Suppressor macrophage treated with lipopolysaccharide for 1 hour (primary cell): ENCODE results near the gene RPRD2.
"Not testable (repeated sequence)": the region's sequence is repeated elsewhere in the genome, so short reads cannot be mapped to it uniquely, and the experiment has no call there.

ENCODE experiments used
- DNase-seq, 3 donors: peaks; one replicate each; pipeline ENCODE4 v3.0.0-alpha.2; 2020 to 2022

RPRD2 gene

DNA sequence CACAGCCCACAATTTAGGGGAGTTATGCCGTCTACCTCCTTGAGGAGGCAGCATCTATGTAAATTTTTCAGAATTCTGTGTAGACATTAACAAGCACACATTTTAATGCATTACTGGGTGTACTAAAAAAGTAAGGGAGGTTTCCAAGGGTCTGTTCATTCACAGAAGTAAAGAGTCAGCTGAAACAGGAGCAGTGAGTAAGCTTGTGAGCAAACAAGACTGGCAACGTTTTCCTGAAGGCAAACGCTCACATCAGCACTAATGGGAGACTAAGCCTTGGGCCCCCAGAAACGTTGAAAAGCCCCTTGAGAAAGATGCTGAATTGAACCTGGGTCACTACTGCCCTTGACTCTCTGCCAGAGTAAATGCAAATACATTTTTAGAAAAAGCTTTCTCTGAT is 25.7 kb downstream of the RPRD2 start:
- DNase-seq, result no peak

DNA sequence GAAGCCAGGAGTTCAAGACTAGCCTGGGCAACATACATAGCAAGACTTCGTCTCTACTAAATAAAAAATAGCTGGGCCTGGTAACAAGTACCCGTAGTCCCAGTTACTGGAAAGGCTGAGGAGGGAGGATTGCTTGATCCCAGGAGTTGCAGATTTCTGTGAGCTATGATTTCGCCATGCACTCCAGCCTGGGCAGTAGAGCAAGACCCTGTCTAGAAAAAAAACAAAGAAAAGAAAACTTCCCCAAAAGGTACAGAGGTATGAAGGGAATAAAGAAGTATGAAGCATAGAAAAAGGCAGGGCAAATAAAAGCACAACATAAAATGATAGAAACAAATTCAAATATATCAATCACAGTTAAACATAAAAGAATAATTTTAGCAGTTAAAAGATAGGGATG is 28.7 kb downstream of the RPRD2 start:
- DNase-seq, result no peak

DNA sequence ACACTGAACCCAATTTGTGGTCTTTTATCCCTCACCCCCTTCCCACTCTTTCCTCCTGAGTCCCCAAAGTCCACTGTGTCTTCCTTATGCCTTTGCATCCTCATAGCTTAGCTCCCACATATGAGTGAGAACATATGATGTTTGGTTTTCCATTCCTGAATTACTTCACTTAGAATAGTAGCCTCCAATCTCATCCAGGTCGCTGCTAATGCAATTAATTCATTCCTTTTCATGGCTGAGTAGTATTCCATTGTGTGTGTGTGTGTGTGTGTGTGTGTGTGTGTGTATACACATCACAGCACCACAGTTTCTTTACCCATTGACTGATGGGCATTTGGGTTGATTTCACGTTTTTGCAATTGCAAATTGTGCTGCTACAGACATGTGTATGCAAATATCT is 31.2 kb downstream of the RPRD2 start:
- not testable (repeated sequence) for DNase-seq

DNA sequence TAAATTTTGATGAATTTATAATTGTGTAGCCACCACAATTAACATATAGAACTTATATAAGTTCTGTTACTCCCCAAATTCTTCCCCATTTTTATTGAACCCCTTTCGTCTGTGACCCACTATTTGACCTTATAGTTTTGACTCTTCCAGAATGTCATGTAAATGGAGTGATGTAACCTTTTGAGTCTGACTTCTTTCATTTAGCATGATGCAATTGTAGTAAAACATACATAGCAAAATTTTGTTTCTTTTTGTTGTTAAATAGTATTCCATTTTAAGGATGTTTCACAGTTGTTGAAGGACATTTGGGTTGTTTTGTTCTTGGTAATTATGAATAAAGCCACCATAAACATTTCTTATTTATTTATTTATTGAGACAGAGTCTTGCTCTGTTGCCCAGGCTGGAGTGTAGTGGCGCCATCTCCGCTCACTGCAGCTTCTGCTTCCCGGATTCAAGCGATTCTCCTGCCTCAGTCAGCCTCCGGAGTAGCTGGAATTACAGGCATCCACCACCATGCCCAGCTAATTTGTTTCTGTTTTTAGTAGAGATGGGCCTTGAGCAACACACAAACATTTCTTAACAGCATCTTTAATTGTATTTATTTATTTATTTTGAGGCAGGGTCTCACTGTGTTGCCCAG is 33.6 kb downstream of the RPRD2 start:
- DNase-seq, result peak in 1 of 3 donors; percentile 24

DNA sequence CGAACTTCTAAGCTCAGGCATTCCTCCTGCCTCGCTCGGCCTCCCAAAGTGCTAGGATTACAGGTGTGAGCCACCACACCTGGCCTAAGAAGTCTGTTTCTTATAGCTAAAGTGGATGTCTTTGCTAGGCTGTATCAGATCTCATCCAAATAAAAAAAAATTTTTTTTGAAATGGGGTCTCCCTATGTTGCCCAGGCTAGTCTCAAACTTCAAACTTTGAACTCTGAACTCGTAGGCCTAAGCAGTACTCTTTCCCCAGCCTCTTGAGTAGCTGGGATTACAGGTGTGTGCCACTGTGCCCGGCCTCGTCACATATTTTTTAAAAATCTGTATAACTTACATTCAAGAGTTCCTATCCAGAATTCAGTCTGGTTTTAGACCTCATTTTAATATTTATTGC is 40.5 kb downstream of the RPRD2 start:
- DNase-seq, result no peak

DNA sequence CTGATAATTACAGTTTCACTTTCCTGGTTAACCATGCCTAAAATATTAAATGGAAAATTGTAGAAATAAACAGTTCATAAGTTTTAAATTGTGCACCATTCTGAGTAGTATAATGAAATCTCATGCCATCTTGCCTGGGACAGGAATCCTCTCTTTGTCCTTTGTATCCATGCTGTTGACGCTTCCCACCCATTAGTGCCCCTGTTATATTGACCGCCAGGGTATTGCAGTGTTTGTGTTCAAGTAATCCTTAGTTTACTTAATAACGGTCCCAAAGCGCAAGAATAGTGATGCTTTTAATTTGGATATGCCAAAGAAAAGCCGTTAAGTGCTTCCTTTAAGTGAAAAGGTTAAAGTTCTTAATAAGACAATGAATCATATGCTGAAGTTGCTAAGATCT is 41.7 kb downstream of the RPRD2 start:
- DNase-seq, result no peak

DNA sequence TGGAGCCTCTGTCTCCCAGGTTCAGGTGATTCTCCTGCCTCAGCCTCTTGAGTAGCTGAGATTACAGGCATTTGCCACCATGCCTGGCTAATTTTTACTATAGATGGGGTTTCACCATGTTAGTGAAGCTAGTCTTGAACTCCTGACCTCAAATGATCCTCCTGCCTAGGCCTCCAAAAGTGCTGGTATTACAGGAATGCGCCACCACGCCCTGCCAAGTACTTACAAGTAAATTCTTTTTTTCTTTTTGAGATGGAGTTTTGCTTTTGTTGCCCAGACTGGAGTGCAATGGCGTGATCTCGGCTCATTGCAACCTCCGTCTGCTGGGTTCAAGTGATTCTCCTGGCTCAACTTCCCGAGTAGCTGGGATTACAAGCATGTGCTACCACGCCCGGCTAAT is 42.5 kb downstream of the RPRD2 start:
- DNase-seq, result no peak

DNA sequence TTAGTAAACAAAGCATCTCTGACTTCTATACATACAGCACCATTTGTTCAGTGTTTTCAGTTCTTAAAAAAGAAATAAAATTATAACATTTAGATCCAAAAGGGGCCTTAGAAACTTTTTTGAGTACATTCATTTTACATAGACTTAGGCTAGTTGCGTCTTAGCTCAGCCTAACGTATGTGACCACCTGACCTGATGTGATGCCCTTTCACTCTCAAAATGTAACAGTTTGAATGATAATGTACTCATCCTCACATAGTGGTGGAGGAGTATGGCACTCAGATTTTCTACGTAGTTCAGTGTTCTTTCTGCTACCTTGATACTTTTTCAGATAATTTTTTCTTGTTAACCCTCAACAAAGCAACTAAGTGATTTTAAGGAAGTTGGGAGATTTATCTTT is 43.4 kb downstream of the RPRD2 start:
- DNase-seq, result no peak

DNA sequence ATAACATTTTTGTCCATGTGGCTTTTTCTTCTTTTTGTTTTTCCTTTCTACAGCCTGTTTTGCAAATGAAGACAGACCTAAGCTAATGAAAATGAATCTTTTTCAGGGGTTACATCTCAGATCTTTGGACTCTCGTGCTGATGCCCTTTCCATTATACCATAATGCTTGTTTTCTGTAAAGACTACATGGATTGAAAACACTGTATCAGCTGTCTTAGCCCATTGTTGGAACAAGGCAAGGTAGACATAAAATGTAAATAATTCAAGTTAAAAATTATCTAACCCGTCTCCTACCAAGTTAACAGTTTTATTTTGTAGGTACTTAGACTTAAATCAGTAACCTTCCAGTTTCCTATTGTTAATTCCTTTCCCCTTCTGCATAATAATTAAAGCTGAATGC is 44.9 kb downstream of the RPRD2 start:
- no peak for DNase-seq

DNA sequence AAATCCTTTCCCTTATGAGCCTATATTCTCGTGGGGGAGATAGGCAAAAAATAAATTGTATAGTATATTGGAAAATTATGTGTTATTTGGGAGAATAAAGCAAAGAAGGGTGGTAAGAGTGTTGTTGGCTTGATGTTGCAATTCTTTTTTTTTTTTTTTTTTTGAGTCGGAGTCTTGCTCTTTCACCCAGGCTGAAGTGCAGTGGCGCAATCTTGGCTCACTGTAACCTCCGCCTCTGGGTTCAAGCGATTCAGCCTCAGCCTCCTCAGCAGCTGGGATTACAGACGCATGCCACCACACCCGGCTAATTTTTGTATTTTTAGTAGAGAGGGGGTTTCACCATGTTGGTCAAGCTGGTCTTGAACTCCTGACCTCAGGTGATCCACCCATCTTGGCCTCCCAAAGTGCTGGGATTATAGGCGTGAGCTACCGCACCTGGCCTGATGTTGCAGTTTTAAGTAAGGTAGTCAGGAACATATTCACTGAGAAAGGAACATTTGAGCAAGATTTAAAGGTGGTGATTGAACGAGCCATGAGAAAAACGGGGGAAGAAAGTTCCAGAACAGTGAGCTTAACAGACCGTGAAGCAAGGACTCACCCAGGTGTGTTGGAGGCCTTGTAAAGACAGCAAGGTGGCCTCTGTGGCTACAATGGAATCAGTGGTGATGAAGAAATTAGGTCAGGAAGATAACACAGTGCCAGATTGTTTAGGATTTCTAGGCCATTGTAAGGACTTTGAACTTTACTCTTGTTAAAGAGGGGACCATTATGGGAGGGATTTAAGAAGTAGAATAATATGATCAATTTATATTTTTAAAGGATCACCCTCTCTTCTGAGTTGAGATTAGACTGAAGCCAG is 45.8 kb downstream of the RPRD2 start:
- peak; percentile 36 to 44 (median 42) for DNase-seq

DNA sequence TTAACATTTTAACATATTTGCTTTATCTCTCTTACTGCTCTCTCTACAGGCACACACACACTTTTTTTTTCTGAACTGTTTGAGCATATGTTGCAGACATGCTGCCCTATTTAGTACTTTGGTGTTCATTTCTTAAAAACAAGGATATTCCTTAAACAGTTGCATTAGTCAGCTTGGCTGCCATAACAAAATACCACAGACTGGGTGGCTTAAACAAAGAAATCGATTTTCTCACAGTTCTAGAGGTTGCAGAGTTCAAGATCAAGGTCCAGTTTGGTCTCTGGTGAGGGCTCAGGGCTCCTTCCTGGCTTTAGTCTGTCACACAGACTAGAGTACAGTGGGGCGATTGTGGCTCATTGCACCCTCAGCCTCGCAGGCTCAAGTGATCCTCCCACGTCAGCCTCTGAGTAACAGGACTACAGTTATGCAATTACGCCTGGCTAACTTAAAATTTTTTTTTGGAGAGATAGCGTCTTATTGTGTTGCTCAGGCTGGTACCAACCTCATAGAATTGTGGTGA is 46.7 kb downstream of the RPRD2 start:
- peak; percentile 81 to 84 (median 83) for DNase-seq

DNA sequence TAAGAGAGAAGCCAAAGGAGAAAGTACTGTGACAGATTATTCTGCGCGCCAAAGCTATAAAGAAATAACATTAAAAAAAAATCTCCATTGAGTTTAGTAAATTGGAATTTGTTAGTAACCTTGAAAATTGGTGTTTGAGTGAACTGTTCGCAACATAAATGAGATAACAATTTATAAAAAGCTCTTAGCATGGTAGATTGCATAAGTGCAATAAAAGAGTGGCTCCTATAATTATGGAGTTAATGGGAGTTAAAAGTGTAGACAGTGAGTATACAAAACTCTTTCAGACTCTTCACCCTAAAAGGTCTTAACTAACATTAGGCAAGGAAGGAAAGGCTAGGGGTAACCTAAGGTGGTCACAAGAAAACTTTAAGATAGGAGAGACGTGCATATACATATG is 50.6 kb downstream of the RPRD2 start:
- DNase-seq, result no peak

DNA sequence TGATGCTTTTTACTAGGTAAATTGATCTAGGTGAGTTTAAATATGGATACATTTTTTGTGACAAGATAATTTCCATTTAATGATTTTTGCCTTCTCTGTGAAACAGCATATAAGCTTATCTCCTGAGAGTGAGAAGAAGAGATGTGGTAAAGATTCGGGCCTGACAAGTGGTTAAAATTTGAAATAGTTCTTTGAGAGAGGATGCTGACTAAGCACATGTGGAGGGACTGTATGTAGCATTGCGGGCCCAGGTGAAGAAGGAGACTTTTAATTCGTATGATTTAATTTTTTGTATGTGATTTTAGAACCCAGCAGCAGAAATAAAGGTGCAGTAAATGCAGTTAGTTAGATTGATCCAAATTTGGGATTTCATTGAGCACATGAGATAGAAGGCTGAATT is 51.9 kb downstream of the RPRD2 start:
- DNase-seq, result no peak

DNA sequence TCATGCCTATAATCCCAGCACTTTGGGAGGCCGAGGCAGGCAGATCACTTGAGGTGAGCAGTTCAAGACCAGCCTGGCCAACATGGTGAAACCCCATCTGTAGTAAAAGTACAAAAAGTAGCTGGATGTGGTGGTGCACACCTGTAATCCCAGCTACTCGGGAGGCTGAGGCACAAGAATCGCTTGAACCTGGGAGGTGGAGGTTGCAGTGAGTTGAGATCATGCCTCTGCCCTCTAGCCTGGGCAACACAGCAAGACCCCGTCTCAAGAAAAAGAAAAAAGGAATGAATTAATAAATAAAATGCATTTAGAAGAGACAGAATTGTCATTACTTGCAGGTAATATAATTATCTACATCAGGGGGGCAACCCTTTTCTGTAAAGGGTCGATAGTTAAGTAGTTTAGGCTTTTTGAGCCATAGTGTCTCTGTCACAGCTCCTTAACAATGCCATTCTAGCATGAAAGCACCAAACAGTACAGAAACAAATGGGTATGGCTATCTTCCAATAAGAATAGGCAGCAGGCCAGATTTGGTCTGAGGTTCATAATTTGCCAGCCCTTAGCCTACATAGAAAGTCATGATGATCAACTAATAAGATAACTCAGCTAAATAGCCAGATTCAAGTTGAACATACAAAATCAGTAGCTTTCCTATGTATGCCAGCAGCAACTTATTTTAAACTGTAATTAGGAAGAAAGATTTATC is 56.8 kb downstream of the RPRD2 start:
- DNase-seq, result no peak

DNA sequence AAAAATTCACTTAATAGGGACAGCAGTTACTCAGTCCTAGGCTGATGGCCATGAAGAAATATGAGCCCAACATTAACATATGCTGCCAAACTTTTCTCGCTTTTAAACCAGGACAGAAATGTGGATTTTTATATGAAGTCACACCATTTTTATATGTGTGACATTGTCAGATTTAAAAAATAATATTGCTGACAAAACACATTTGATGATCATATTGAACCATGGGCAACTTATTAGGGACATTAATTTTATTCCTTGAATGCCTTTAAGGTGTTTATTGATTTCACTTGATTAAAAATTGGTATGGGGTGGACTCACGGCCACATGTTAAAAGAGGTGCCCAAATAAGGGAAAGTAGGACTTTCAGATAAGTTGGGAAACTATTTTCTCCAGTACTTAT is 58.6 kb downstream of the RPRD2 start:
- DNase-seq, result no peak

DNA sequence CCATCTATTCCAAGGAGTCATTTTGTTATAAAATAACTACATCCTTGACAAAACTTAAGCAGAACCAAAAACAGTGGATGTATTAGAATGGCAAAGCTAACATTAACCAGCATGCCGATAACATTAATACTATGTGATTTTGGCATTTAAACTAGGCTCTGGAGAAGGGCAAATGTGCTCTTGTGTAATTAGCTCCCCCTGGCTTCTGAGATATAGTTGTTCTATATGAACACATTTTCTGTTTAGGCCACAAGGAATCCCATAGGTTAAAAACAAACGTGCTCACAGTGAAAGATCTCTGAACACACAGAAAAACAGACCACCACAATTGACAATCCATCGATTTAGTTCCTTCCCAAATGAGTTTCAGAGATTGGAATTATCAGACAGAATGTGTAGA is 65.9 kb downstream of the RPRD2 start:
- DNase-seq, result peak; percentile 26 to 48 (median 33)

DNA sequence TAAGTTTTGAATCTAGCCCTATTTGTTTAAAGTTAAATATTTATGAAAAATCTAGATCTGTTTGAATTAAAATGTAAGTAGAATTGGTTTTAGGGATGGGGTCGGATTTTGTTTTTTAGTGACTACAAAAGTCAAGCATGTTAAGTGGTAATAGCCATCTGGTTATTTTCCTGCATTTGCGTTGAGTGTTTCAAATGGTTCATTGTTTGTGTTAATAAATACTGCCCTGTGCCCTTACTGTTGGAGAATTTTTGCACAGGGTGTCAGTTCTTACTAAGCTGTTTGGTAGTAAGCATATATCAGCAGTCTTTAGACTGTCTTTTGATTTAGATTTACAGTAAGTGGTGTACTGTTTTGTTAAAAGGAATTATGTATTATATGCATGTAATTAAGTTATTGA is 77.2 kb downstream of the RPRD2 start:
- no peak for DNase-seq

DNA sequence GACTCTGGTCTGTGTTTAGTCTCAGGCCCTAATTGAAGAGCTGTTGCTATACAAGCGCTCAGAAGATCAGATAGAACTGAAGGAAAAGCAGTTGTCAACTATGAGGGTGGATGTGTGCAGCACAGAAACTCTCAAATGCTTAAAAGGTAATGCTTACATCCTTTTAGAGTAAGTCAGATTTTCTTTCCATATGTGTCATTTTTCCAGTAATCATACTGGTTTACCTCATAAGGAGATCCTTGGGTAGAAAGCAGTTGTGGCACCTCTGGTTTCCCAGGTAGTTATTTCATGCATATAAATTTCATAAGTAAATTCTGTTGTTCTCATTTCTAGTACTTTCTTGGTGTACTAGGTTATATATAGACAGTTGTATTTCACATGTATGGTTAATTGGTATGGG is 80.3 kb downstream of the RPRD2 start:
- no peak for DNase-seq

DNA sequence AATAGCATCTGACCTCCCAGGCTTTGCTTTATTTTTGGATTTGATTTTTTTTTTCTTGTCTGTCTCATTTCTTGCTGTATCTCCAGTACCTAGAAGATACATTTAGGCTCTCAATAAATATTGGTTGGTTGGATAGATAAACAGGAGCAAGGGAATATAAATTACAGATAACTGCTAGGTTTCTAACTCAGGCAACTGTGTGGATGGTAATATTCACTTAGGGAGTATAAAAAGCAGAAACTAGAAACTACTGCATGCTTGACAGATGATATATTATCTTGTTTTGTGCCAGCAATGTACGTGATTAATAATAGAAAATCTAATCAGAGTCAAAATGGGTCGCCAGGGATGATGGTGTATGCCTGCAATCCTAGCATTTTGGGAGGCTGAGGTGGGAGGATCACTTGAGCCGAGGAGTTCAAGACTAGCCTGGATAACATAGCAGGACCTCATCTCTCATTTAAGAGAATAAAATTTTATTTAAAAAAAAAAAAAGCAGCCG is 92.2 kb downstream of the RPRD2 start:
- no peak for DNase-seq

DNA sequence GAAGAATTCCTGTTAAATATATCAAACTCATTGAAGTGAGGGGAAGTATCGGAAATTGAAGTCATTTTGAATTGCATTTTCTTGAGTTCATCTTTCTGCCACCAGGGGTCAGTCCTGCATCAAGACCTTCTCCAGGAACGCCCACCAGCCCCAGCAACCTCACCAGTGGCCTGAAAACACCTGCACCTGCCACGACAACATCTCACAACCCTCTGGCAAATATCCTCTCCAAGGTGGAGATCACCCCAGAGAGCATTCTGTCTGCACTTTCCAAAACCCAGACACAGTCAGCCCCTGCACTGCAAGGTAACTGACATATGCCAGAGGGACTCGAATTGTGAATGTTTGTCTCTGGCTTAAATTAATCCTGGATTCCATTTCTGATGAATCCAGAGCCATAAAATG is 100.5 kb downstream of the RPRD2 start:
- DNase-seq, result peak; percentile 73 to 82 (median 80)

DNA sequence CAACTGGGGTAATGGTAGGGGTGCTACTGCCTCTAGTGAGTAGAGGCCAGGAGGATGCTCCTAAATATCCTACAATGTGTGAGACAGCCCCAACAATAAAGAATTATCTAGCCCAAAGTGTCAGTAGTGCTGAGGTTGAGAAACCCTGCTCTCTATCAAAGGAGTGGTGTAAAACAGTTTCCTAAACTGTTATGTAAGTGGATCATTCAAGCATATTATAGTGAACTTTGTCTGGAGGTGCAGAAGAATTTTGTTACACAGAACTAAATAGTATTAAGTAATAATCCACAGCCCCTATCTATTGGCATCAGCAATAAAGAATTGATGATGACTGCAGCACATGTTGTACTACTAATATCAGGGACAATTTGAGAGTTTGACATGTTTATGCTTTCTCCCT is 103.0 kb downstream of the RPRD2 start:
- no peak for DNase-seq

DNA sequence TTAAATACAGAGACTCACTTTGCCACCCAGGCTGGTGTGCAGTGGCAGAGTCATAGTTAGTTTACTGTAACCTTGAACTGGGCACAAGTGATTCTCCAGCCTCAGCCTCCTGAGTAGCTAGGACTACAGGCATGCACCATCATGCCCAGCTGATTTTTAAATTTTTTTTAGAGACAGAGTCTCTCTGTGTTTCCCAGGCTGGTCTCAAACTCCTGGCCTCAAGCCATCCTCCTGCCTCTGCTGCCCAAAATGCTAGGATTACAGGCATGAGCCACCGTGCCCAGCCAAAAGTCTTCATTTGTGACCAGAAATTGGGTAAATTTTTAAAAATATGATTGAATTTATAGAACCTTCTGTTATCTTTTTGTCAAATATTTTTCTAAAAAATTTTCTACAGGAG is 105.3 kb downstream of the RPRD2 start:
- DNase-seq, result no peak

DNA sequence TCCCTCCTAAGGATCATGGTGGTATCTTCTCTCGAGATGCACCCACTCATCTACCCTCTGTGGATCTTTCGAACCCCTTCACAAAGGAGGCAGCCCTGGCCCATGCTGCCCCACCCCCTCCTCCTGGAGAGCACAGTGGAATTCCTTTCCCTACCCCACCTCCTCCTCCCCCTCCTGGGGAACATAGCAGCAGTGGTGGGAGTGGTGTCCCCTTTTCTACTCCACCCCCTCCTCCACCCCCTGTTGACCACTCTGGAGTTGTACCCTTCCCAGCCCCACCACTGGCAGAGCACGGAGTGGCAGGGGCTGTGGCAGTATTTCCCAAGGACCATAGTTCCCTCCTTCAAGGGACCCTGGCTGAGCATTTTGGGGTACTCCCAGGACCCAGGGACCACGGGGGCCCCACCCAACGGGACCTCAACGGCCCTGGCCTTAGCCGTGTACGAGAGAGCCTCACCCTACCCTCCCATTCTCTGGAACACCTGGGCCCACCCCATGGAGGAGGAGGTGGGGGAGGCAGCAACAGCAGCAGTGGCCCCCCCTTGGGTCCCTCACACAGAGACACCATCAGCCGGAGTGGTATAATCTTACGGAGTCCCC is 108.8 kb downstream of the RPRD2 start:
- DNase-seq, result no peak
